RWPE1 (cell line): ENCODE results near the gene RNU2-1.
"Not testable (repeated sequence)": the region's sequence is repeated elsewhere in the genome, so short reads cannot be mapped to it uniquely, and the experiment has no call there.

Experiments
- CTCF ChIA-PET: fragments of 350-600 bp; sonication (Branson Sonifier 250); formaldehyde crosslinking; extraction: SDS; loops from one replicate; lab custom pipeline; 2021; lab: Yijun Ruan, JAX
- POLR2A ChIA-PET: fragments of 400-600 bp; formaldehyde crosslinking; extraction: SDS; loops from one replicate; lab custom pipeline; 2020; ENCODE audit warnings: antibody characterized with exemption; ENCODE audit not compliant: low non-redundant PET; lab: Yijun Ruan, JAX
- DNase-seq: peaks from one replicate; pipeline ENCODE4 v3.0.0; 2012; ENCODE audit warnings: low spot score
- H3K27ac ChIP-seq: fragments of 450-650 bp; 2 replicates; pipeline ENCODE4 v1.5.1; 2017
- TF ChIP-seq, protein P1 (sequence below): fragments of 450-650 bp; conservative IDR thresholded peaks from 2 replicates; pipeline ENCODE4 v1.5.1; 2017; ENCODE audit warnings: low read depth, mild to moderate bottlenecking

The RNU2-1 gene

DNA sequence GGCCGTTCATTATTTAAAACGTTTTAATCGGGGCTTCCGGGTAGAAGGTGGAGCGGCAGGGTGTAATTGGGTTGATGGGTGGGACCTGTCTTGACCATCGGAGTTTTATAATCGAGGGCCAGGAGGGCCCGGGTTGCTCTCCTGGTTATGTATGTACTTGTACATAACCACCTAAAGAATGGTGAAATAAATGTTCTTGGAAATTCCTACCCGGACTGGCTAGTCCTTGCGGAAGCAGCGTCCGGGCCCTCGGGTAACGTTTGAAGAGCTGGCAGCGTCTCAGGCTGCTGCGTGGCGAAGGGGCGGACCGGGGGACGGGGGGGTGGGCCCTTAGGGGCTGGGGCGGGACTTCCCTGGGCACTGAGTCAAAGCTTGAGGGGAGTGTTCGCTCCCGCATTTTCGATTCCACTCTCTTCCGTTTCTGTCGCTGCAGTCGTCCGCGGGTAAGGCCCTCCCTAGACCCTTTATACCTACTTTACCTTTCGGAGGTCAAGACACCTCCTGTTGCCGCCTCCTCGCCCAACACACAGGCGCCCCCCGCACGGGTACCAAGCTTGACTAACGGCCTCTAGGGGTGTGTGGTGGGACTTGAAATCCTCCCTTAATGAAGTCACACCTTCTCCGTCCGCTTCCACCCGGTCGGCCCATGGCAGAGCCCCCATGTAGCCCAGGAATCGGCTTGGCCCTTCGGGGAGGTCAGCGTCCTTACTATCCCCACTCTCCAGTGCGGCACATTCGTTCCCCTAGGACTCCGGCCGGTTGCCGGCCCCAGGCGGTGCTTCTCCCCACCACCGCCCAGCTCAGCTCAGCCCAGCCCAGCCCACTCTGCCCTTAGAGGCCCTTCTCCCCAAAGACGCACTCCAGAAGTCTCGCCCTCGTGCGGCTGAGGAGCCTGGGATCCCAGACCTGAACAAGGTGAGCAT is 22.0 kb downstream of the RNU2-1 start, which contains the start of gene TMEM106A:
Gene TMEM106A, plus strand, starts transcription at position 396 of the 923 bp plus-strand sequence. CDS start 1,167 bp downstream, outside the sequence.
- ChIA-PET POLR2A (interaction anchor here (0.7 kb wide), 1 partner anchor 30 kb away, joined by 3 read pairs; no protein-coding TSS in a partner anchor), CTCF (no interaction called here)
- peak within 1 kb of the TSS; percentile 83 for H3K27ac ChIP-seq
- DNase-seq: peak; percentile 95
- TF ChIP-seq, protein P1, sequence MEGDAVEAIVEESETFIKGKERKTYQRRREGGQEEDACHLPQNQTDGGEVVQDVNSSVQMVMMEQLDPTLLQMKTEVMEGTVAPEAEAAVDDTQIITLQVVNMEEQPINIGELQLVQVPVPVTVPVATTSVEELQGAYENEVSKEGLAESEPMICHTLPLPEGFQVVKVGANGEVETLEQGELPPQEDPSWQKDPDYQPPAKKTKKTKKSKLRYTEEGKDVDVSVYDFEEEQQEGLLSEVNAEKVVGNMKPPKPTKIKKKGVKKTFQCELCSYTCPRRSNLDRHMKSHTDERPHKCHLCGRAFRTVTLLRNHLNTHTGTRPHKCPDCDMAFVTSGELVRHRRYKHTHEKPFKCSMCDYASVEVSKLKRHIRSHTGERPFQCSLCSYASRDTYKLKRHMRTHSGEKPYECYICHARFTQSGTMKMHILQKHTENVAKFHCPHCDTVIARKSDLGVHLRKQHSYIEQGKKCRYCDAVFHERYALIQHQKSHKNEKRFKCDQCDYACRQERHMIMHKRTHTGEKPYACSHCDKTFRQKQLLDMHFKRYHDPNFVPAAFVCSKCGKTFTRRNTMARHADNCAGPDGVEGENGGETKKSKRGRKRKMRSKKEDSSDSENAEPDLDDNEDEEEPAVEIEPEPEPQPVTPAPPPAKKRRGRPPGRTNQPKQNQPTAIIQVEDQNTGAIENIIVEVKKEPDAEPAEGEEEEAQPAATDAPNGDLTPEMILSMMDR: peak; percentile 16; the same call in 1 of the 2 replicates

DNA sequence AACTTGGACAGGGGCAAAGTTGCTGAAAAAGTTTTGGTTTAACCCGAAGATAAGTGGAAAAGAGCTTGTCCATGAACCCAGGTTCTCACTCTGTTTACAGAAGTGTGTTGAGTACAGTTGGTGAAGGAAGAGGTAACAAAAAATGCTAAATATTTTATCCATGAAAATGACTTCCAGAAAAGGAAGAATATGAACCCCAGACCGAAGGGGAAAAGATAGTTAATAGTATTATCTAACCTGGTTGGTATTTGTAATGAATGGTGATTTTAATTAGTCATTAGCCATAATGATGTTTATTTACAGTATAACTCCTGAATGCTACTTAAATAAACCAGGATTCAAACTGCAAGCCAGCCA is 22.7 kb downstream of the RNU2-1 start:
- ChIA-PET CTCF (no interaction called here), POLR2A (no interaction called here)
- no peak for DNase-seq
- TF ChIP-seq, protein P1: no peak
- H3K27ac ChIP-seq: peak overlapping the region; percentile 83

DNA sequence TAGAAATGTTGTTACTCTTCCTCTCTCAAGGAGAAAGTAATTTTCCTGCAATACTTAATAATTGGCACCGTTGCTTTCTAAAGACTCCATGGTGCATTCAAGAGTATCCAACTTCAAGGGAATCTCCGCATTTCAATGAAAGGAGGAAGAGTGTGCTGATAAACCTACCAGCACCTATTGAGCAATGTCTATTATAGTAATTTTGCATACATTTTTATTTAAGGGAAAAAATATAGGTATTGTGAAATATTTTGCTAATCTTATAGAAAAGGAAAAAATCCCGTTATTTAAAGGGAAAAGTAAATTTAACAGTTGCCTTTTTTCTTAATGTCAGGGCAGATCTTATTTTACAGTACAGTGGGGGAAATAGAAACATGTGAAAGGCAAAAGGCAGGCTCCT is 23.2 kb downstream of the RNU2-1 start:
- TF ChIP-seq, protein P1: no peak
- POLR2A ChIA-PET: no interaction called here
- no peak for DNase-seq
- H3K27ac ChIP-seq: no peak overlapping the region
- CTCF ChIA-PET: no interaction called here

DNA sequence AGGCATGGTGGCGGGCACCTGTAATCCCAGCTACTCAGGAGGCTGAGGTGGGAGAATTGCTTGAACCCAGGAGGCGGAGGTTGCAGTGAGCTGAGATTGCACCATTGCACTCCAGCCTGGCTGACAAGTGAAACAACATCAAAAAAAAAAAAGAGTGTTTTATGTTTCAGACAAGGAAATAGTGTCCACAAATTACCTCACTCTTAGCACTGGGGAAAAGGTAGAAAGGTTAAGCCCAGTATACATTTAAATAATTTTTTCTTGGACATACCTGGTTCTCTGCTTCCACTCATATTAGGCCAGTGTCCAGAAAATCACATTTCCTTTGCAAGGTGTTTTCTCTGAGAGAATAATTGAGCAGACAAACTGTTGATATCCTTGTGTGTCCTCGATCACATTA is 30.8 kb downstream of the RNU2-1 start:
- CTCF ChIA-PET: interaction anchor here (0.6 kb wide), 1 partner anchor 620 kb away, joined by 4 read pairs; no protein-coding TSS in a partner anchor
- DNase-seq, POLR2A ChIA-PET, H3K27ac ChIP-seq: not testable (repeated sequence)

DNA sequence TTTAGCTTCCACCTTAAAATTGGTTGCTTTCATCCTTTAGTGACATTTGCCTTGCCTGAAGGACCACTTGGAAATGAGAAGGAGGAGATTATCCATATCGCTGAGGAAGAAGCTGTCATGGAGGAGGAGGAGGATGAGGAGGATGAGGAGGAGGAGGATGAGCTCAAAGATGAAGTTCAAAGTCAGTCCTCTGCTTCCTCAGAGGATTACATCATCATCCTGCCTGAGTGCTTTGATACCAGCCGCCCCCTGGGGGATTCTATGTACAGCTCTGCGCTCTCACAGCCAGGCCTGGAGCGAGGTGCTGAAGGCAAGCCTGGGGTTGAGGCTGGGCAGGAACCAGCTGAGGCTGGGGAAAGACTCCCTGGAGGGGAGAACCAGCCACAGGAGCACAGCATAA is 33.6 kb downstream of the RNU2-1 start:
- ChIA-PET POLR2A (no interaction called here), CTCF (interaction anchor here (0.5 to 0.6 kb wide), 2 partner anchors 111 to 241 kb away, joined by 3 to 4 read pairs; no protein-coding TSS in a partner anchor)
- H3K27ac ChIP-seq: no peak overlapping the region
- TF ChIP-seq, protein P1: no peak
- no peak for DNase-seq

DNA sequence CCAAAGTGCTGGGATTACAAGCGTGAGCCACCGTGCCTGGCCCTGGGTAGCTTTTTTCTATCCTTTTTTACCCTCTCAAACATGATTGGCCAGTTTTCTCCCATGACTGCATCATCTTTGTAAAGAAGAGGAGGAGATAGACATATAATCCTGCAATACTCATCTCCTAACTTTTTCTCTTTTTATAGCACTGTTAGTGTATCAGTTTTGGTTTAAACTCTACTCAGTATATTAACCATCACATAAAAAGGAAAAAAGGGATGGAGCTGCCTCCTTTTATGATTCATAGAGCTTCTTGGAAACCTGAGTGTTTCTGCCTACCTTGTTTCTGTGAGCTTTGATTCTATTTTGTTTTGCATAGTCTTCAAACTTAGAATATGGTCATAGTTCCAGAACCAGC is 34.1 kb downstream of the RNU2-1 start:
- no peak for DNase-seq
- POLR2A ChIA-PET: no interaction called here
- no peak overlapping the region for H3K27ac ChIP-seq
- CTCF ChIA-PET: interaction anchor here (0.5 to 0.6 kb wide), 2 partner anchors 110 to 241 kb away, joined by 3 to 4 read pairs; no protein-coding TSS in a partner anchor
- TF ChIP-seq, protein P1: no peak

DNA sequence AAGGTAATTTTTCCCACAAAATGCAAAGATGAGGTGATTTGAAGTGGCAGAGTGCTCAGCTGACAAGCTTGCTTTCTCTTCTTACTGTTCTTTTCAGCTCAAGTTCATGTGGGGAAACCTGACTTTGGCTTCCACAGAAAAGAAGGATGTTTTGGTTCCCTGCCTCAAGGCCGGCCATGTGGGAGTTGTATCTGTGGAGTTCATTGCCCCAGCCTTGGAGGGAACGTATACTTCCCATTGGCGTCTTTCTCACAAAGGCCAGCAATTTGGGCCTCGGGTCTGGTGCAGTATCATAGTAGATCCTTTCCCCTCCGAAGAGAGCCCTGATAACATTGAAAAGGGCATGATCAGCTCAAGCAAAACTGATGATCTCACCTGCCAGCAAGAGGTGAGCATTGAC is 40.5 kb downstream of the RNU2-1 start:
- ChIA-PET POLR2A (no interaction called here), CTCF (no interaction called here)
- H3K27ac ChIP-seq: no peak overlapping the region
- no peak for DNase-seq
- TF ChIP-seq, protein P1: no peak

DNA sequence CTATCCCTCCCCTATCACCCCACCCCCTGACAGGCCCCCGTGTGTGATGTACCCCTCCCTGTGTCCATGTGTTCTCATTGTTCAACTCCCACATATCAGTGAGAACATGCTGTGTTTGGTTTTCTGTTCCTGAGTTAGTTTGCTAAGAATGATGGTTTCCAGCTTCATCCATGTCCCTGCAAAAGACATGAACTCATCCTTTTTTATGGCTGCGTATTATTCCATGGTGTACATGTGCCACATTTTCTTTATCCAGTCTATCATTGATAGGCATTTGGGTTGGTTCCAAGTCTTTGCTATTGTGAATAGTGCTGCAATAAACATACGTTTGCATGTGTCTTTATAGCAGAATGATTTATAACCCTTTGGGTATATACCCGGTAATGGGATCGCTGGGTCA is 47.1 kb downstream of the RNU2-1 start:
- H3K27ac ChIP-seq, DNase-seq, POLR2A ChIA-PET, CTCF ChIA-PET: not testable (repeated sequence)
